Measurements from ENCODE around the gene TUBA4A. TPM values are rescaled to one million over a fixed set of nuclear protein-coding genes. Genes with fewer than 3 reads are reported as not detected.

TUBA4A gene
- total RNA-seq, 4 donors from 2014 or later = 39.2 to 101 (median 70.8) TPM

GRCh38 chr2:219282375-219282774 is 28.7 kb upstream of the TUBA4A start:
- Histone ChIP-seq H3K27me3 (no peaks in the 10 kb centered on the region), H3K4me1 (peaks cover 16 to 26% (median 21%) of the 10 kb centered on the region in 4 donors), H3K27ac (no peak overlapping the region), H3K36me3 (peaks cover 0 to 3% (median 0%) of the 10 kb centered on the region in 4 donors), H3K9me3 (no peaks in the 10 kb centered on the region), H3K4me3 (no peak overlapping the region)
- intact Hi-C loops (cut with DNase I; ENCODE audit: low total_unique reads) (no loop called here), in situ Hi-C loops (cut with MboI; ENCODE audit: low pct_ligation_motif_present in 1 of 4, low pct_unique_long_range_greater_than_20kb in 1 of 4, low sequenced_read_pairs in 3 of 4) (loop anchor here in 1 of 4 donors (25.0 kb wide), 1 partner anchor 120 kb away; the partner anchor contains the start of genes NHEJ1 and SLC23A3)
- no peak for DNase-seq
- TF ChIP-seq POLR2AphosphoS5 (IDR thresholded peaks at IDR 0.05) (no peak), EP300 (IDR thresholded peaks at IDR 0.05; ENCODE audit: low read depth) (no peak), POLR2A (IDR thresholded peaks at IDR 0.05) (no peak), CTCF (IDR thresholded peaks at IDR 0.05) (no peak)
- WGBS, 2 donors (ENCODE audit: low coverage in 1 of 2) = 88 to 89% methylated on average over 3 to 5 of the region's 5 CpGs

GRCh38 chr2:219281588-219281987 is 27.9 kb upstream of the TUBA4A start:
- intact Hi-C loops (cut with DNase I; ENCODE audit: low total_unique reads) (loop anchor here (2.0 kb wide), 1 partner anchor 105 kb away; the partner anchor contains the start of gene CNPPD1), in situ Hi-C loops (cut with MboI; ENCODE audit: low pct_ligation_motif_present in 1 of 4, low pct_unique_long_range_greater_than_20kb in 1 of 4, low sequenced_read_pairs in 3 of 4) (loop anchor here in 1 of 4 donors (25.0 kb wide), 1 partner anchor 119 kb away; the partner anchor contains the start of genes NHEJ1 and SLC23A3)
- DNase-seq = no peak
- H3K4me3 ChIP-seq = no peak overlapping the region
- H3K9me3 ChIP-seq = no peaks in the 10 kb centered on the region
- WGBS, 2 donors (ENCODE audit: low coverage in 1 of 2) = 72% methylated on average over 8 of the region's 8 CpGs; no CpG with 5 or more reads in 1 of the 2 donors
- H3K36me3 ChIP-seq = peaks cover 0 to 3% (median 0%) of the 10 kb centered on the region in 4 donors
- H3K27ac ChIP-seq = no peak overlapping the region
- H3K27me3 ChIP-seq = no peaks in the 10 kb centered on the region
- no peak for TF ChIP-seq EP300 (IDR thresholded peaks at IDR 0.05; ENCODE audit: low read depth)
- no peak for TF ChIP-seq CTCF (IDR thresholded peaks at IDR 0.05)
- TF ChIP-seq POLR2A (IDR thresholded peaks at IDR 0.05) = no peak
- no peak for TF ChIP-seq POLR2AphosphoS5 (IDR thresholded peaks at IDR 0.05)
- peaks cover 16 to 27% (median 21%) of the 10 kb centered on the region in 4 donors for H3K4me1 ChIP-seq

- peak overlapping the region in 3 of 4 donors; percentile 97 to 98 (median 98) for H3K27ac ChIP-seq
- peaks cover 0 to 3% (median 0%) of the 10 kb centered on the region in 4 donors for H3K36me3 ChIP-seq
- 94 to 100% methylated on average over 2 to 4 of the region's 4 CpGs for WGBS, 2 donors (ENCODE audit: low coverage in 1 of 2)
- H3K4me3 ChIP-seq = no peak overlapping the region
- intact Hi-C loops (cut with DNase I; ENCODE audit: low total_unique reads) = loop anchor here (2.0 kb wide), 1 partner anchor 104 kb away; the partner anchor contains the start of gene CNPPD1
- in situ Hi-C loops (cut with MboI; ENCODE audit: low pct_ligation_motif_present in 1 of 4, low pct_unique_long_range_greater_than_20kb in 1 of 4, low sequenced_read_pairs in 3 of 4) = loop anchor here in 1 of 4 donors (25.0 kb wide), 1 partner anchor 118 kb away; the partner anchor contains the start of genes NHEJ1 and SLC23A3
- peaks cover 16 to 27% (median 21%) of the 10 kb centered on the region in 4 donors for H3K4me1 ChIP-seq
- no peaks in the 10 kb centered on the region for H3K9me3 ChIP-seq
- no peaks in the 10 kb centered on the region for H3K27me3 ChIP-seq
- TF ChIP-seq POLR2AphosphoS5 (IDR thresholded peaks at IDR 0.05) = no peak
- no peak for TF ChIP-seq POLR2A (IDR thresholded peaks at IDR 0.05)
- TF ChIP-seq CTCF (IDR thresholded peaks at IDR 0.05) = no peak
- no peak for TF ChIP-seq EP300 (IDR thresholded peaks at IDR 0.05; ENCODE audit: low read depth)
- DNase-seq = no peak
Measured at GRCh38 chr2:219280651-219281050, 26.9 kb upstream of the TUBA4A start.

- DNase-seq = no peak
- in situ Hi-C loops (cut with MboI; ENCODE audit: low pct_ligation_motif_present in 1 of 4, low pct_unique_long_range_greater_than_20kb in 1 of 4, low sequenced_read_pairs in 3 of 4) (loop anchor here in 1 of 4 donors (25.0 kb wide), 1 partner anchor 118 kb away; the partner anchor contains the start of genes NHEJ1 and SLC23A3), intact Hi-C loops (cut with DNase I; ENCODE audit: low total_unique reads) (loop anchor here (2.0 kb wide), 1 partner anchor 103 kb away; the partner anchor contains the start of gene CNPPD1)
- Histone ChIP-seq H3K4me1 (peaks cover 16 to 27% (median 21%) of the 10 kb centered on the region in 4 donors), H3K9me3 (no peaks in the 10 kb centered on the region), H3K27ac (peak overlapping the region; percentile 94 to 98 (median 98)), H3K27me3 (no peaks in the 10 kb centered on the region), H3K36me3 (peaks cover 0 to 3% (median 0%) of the 10 kb centered on the region in 4 donors), H3K4me3 (peak overlapping the region; percentile 53 to 91 (median 68))
- TF ChIP-seq CTCF (IDR thresholded peaks at IDR 0.05) (peak in 3 of 5 experiments; percentile 8 to 34 (median 20)), POLR2A (IDR thresholded peaks at IDR 0.05) (no peak)
- WGBS, 2 donors (ENCODE audit: low coverage in 1 of 2) = 24 to 49% methylated on average over 3 to 12 of the region's 12 CpGs
Measured at GRCh38 chr2:219279916-219280516, 26.3 kb upstream of the TUBA4A start.
